Muscle layer of colon (tissue), 2 donors: ENCODE measurements around the gene MALL.
A peak's percentile ranks its signal among the peaks of the same experiment; 100 is the strongest.
"Not testable (repeated sequence)": the region's sequence is repeated elsewhere in the genome, so short reads cannot be mapped to it uniquely, and the experiment has no call there.

Experiments
- H3K27ac ChIP-seq: one replicate; pipeline ENCODE4 v1.7.0; 2013; ENCODE audit warnings: low read depth, mild to moderate bottlenecking, low read length, moderate library complexity
- H3K27me3 ChIP-seq, 2 donors: one replicate each; pipeline ENCODE4 v1.7.0; 2013; ENCODE audit warnings: low read length in 2 of 2, mild to moderate bottlenecking in 2 of 2; ENCODE audit not compliant: insufficient read depth in 2 of 2, control insufficient read depth in 1 of 2
- H3K36me3 ChIP-seq: one replicate; pipeline ENCODE4 v1.7.0; 2013; ENCODE audit warnings: mild to moderate bottlenecking, low read length; ENCODE audit not compliant: insufficient read depth
- H3K4me1 ChIP-seq: one replicate; pipeline ENCODE4 v1.7.0; 2013; ENCODE audit warnings: mild to moderate bottlenecking, low read length; ENCODE audit not compliant: insufficient read depth
- H3K4me3 ChIP-seq, 2 donors: one replicate each; pipeline ENCODE4 v1.7.0; 2013; ENCODE audit warnings: low read length in 2 of 2, low read depth in 1 of 2, mild to moderate bottlenecking in 1 of 2, moderate library complexity in 1 of 2
- H3K9ac ChIP-seq: one replicate; pipeline ENCODE4 v1.7.0; 2013; ENCODE audit warnings: low read length
- H3K9me3 ChIP-seq: one replicate; pipeline ENCODE4 v1.7.0; 2013; ENCODE audit warnings: mild to moderate bottlenecking, low read length
- donor health status: abdominal sarcoma.
- donor health status: Adenocarcinoma of cecum.

The MALL gene

GRCh38 chr2:110115291-110116032 is at the start of gene MALL:
TSS of gene MALL (minus strand) at chr2:110115822. CDS start at chr2:110115792, 30 bp downstream.
- Histone ChIP-seq H3K4me1 (no peaks in the 10 kb centered on the region), H3K27ac (no peak within 1 kb of the TSS), H3K4me3 (peak within 1 kb of the TSS in 1 of 2 donors; percentile 38), H3K27me3 (peaks cover 28 to 30% of the 10 kb centered on the region in 2 donors), H3K9me3 (no peaks in the 10 kb centered on the region), H3K36me3 (no peaks in the 10 kb centered on the region), H3K9ac (no peak within 1 kb of the TSS)

GRCh38 chr2:110157153-110157793 is 41.7 kb upstream of the MALL start:
- no peaks in the 10 kb centered on the region for H3K36me3 ChIP-seq
- no peak overlapping the region for H3K27ac ChIP-seq
- no peaks in the 10 kb centered on the region for H3K4me1 ChIP-seq
- no peak overlapping the region for H3K9ac ChIP-seq
- H3K27me3 ChIP-seq, result no peaks in the 10 kb centered on the region
- no peak overlapping the region for H3K4me3 ChIP-seq
- no peaks in the 10 kb centered on the region for H3K9me3 ChIP-seq

- not testable (repeated sequence) for H3K9me3 ChIP-seq, H3K27me3 ChIP-seq, H3K4me1 ChIP-seq, H3K27ac ChIP-seq, H3K36me3 ChIP-seq, H3K4me3 ChIP-seq, H3K9ac ChIP-seq
Measured at GRCh38 chr2:110154828-110155227, 39.2 kb upstream of the MALL start.

GRCh38 chr2:110154188-110154587 is 38.6 kb upstream of the MALL start:
- H3K27me3 ChIP-seq, result not testable (repeated sequence)

GRCh38 chr2:110153416-110153815 is 37.8 kb upstream of the MALL start:
- Histone ChIP-seq H3K4me1 (no peaks in the 10 kb centered on the region), H3K4me3 (no peak overlapping the region), H3K9me3 (no peaks in the 10 kb centered on the region), H3K36me3 (no peaks in the 10 kb centered on the region), H3K27me3 (no peaks in the 10 kb centered on the region), H3K27ac (no peak overlapping the region), H3K9ac (no peak overlapping the region)

More at GRCh38 chr2:110154188-110154587, 38.6 kb upstream of the MALL start:
- H3K4me1 ChIP-seq, H3K27ac ChIP-seq, H3K4me3 ChIP-seq, H3K9ac ChIP-seq, H3K9me3 ChIP-seq, H3K36me3 ChIP-seq: not testable (repeated sequence)

- no peak overlapping the region for H3K4me3 ChIP-seq
- no peaks in the 10 kb centered on the region for H3K27me3 ChIP-seq
- no peak overlapping the region for H3K27ac ChIP-seq
- H3K4me1 ChIP-seq, result no peaks in the 10 kb centered on the region
- H3K36me3 ChIP-seq, result no peaks in the 10 kb centered on the region
- no peaks in the 10 kb centered on the region for H3K9me3 ChIP-seq
- no peak overlapping the region for H3K9ac ChIP-seq
Measured at GRCh38 chr2:110152943-110153342, 37.3 kb upstream of the MALL start.

- no peak overlapping the region for H3K27ac ChIP-seq
- H3K27me3 ChIP-seq, result no peaks in the 10 kb centered on the region
Measured at GRCh38 chr2:110149330-110150220, 34.0 kb upstream of the MALL start.

GRCh38 chr2:110146945-110147332 is 31.3 kb upstream of the MALL start:
- H3K36me3 ChIP-seq, result no peaks in the 10 kb centered on the region
- H3K27ac ChIP-seq, result no peak overlapping the region
- no peaks in the 10 kb centered on the region for H3K9me3 ChIP-seq
- H3K9ac ChIP-seq, result no peak overlapping the region
- no peaks in the 10 kb centered on the region for H3K27me3 ChIP-seq
- H3K4me3 ChIP-seq, result no peak overlapping the region
- H3K4me1 ChIP-seq, result no peaks in the 10 kb centered on the region

More at GRCh38 chr2:110149330-110150220, 34.0 kb upstream of the MALL start:
- H3K9ac ChIP-seq, result no peak overlapping the region
- no peaks in the 10 kb centered on the region for H3K4me1 ChIP-seq
- no peaks in the 10 kb centered on the region for H3K36me3 ChIP-seq
- no peaks in the 10 kb centered on the region for H3K9me3 ChIP-seq
- H3K4me3 ChIP-seq, result no peak overlapping the region

- Histone ChIP-seq H3K4me3 (no peak overlapping the region), H3K27me3 (no peaks in the 10 kb centered on the region), H3K9me3 (no peaks in the 10 kb centered on the region), H3K27ac (no peak overlapping the region), H3K4me1 (no peaks in the 10 kb centered on the region), H3K9ac (no peak overlapping the region), H3K36me3 (no peaks in the 10 kb centered on the region)
Measured at GRCh38 chr2:110146183-110146944, 30.7 kb upstream of the MALL start.

- Histone ChIP-seq H3K9me3 (no peaks in the 10 kb centered on the region), H3K36me3 (no peaks in the 10 kb centered on the region), H3K27me3 (no peaks in the 10 kb centered on the region), H3K9ac (no peak overlapping the region), H3K27ac (no peak overlapping the region), H3K4me3 (no peak overlapping the region), H3K4me1 (no peaks in the 10 kb centered on the region)
Measured at GRCh38 chr2:110143982-110144381, 28.4 kb upstream of the MALL start.

GRCh38 chr2:110140401-110140800 is 24.8 kb upstream of the MALL start:
- no peaks in the 10 kb centered on the region for H3K27me3 ChIP-seq
- no peak overlapping the region for H3K9ac ChIP-seq
- H3K4me3 ChIP-seq, result no peak overlapping the region
- H3K27ac ChIP-seq, result no peak overlapping the region
- H3K9me3 ChIP-seq, result no peaks in the 10 kb centered on the region
- no peaks in the 10 kb centered on the region for H3K36me3 ChIP-seq
- H3K4me1 ChIP-seq, result no peaks in the 10 kb centered on the region
